Erythroblast (primary cell): Measurements from ENCODE around the gene TNNT2.

ENCODE experiments used
- GATA1 ChIP-seq: IDR thresholded peaks from 2 replicates; pipeline ENCODE4 v1.6.1; 2011; ENCODE audit warnings: low read depth, mild to moderate bottlenecking, control low read depth, low read length, moderate library complexity
- POLR2A ChIP-seq: IDR thresholded peaks from 2 replicates; pipeline ENCODE4 v1.6.1; 2011; ENCODE audit warnings: mild to moderate bottlenecking, low read length

DNA sequence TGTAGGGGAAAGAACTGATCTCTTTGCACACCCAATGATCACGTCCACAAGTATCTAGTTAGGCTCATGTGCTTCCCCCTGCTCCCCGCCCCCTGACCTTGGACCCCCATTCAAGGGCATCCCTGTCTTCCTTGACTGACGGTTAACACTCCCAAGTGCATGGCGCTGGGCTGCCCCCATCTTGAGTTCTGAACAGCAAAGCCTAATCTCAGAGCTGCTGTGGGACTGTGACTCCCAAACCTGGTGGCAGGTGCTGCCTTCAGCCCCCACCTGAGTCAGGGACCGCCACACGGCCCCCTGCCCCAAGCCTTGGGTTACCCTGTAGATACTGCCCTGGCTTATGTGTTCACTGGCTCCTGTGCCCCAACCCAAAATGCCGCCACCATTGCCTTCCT is 43.1 kb upstream of the TNNT2 start:
- TF ChIP-seq POLR2A = no peak
- no peak for TF ChIP-seq GATA1
